HG02623 (cell line): ENCODE measurements around the gene PDE6D.

Experiments used
- ATAC-seq: cut with Tn5 transposase; IDR thresholded peaks from one replicate; pipeline ENCODE4 v1.9.1; 2021; ENCODE audit warnings: moderate library complexity; ENCODE audit not compliant: unreplicated experiment

PDE6D gene

DNA sequence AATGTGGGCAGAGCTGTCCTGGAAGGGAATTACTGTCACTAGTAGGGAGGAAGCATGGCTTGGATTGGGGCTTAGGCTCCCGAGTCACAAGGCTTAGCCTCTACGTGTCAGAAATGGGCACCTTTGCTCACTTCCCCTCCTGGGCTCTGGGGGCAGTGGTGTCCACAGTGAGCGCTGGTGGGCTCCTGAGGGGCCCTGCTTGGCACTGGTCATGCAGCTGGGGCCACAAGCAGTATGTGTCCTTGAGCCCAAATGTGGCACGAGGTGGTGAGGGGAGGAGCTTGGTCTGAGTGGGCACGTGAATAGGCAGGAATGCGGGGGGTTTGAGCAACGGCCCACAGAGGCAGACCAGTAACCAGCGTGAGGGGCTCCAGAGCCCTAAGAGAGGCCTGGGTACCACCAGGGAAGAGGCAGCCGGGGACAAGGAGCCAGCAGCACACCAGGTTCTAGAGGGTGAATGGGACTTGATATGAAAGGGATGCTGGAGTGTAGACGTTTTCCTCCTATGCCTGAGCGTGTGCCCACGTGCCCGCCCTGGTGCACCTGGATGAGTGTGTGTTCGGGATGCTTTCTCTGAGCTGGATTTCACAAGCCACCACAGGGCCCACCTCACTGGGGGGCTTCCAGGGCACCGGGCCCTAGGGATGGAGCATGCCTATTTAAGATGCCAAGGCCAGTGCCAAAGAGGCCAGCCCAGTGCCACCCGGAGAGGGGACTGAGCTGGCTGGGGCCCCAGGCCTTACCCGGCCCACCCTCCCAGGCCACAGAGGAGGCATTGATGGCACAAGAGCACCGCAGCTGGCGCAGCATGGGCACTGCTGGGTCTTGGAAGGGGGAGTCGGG is 95.5 kb downstream of the PDE6D start:
- no peak for ATAC-seq

GRCh38 chr2:231684314-231685223 is 96.5 kb downstream of the PDE6D start:
- no peak for ATAC-seq

- no peak for ATAC-seq
Observed at GRCh38 chr2:231683292-231684235, 97.5 kb downstream of the PDE6D start.

- no peak for ATAC-seq
Observed at GRCh38 chr2:231682603-231683291, 98.3 kb downstream of the PDE6D start.
